ENCODE measurements around the gene ULK1. TPM values are rescaled to one million over a fixed set of nuclear protein-coding genes. Genes with fewer than 3 reads are reported as not detected.

ULK1 gene
- total RNA-seq, 1 experiment from 2014 or later: 67.8 TPM

GRCh38 chr12:131905630-131906091 lies 11.2 kb downstream of the ULK1 start:
- CTCF ChIA-PET: interaction anchor here (0.9 kb wide), 1 partner anchor 10 kb away, joined by 4 read pairs; no protein-coding TSS in a partner anchor
- POLR2A ChIA-PET: no interaction called here
- Mint-ChIP-seq H3K9me3 (no peaks in the 10 kb centered on the region), H3K4me3 (no peak overlapping the region), H3K27me3 (ENCODE audit: low read depth) (no peaks in the 10 kb centered on the region), H3K4me1 (0 out of 2 replicates have a peak, but pooled peaks cover 3% of the 10 kb centered on the region), H3K36me3 (no peaks in the 10 kb centered on the region), H3K27ac (0 out of 2 replicates have a peak overlapping the region, but pooled peaks have one; percentile 36)
- DNase-seq (ENCODE audit: low spot score) (no peak), ATAC-seq (no peak)
- TF ChIP-seq NR2C2 (CRISPR knock-in tag; IDR thresholded peaks at IDR 0.05) (no peak), ZNF263 (CRISPR knock-in tag; IDR thresholded peaks at IDR 0.05; ENCODE audit: low read depth) (no peak), EMX1 (CRISPR knock-in tag; IDR thresholded peaks at IDR 0.05) (no peak), TCF7 (CRISPR knock-in tag; IDR thresholded peaks at IDR 0.05; ENCODE audit: low read depth) (no peak), ELF4 (CRISPR knock-in tag; IDR thresholded peaks at IDR 0.05; ENCODE audit: low read depth) (no peak), NR1H2 (CRISPR knock-in tag; IDR thresholded peaks at IDR 0.05) (no peak), E2F4 (CRISPR knock-in tag; IDR thresholded peaks at IDR 0.05; ENCODE audit: borderline replicate concordance, low read depth) (no peak), NR3C1 (CRISPR knock-in tag; conservative IDR thresholded peaks at IDR 0.05; ENCODE audit: low read depth) (no peak), MXD4 (CRISPR knock-in tag; IDR thresholded peaks at IDR 0.05; ENCODE audit: borderline replicate concordance) (no peak), ZNF425 (CRISPR knock-in tag; conservative IDR thresholded peaks at IDR 0.05) (no peak), E2F1 (CRISPR knock-in tag; IDR thresholded peaks at IDR 0.05) (no peak), FOXK1 (CRISPR knock-in tag; IDR thresholded peaks at IDR 0.05) (no peak), CTCF (IDR thresholded peaks at IDR 0.05) (no peak), NFATC4 (CRISPR knock-in tag; IDR thresholded peaks at IDR 0.05) (no peak), GTF2I (CRISPR knock-in tag; conservative IDR thresholded peaks at IDR 0.05) (no peak), ATF1 (CRISPR knock-in tag; IDR thresholded peaks at IDR 0.05) (no peak), SOX15 (CRISPR knock-in tag; IDR thresholded peaks at IDR 0.05) (no peak), ATF3 (CRISPR knock-in tag; conservative IDR thresholded peaks at IDR 0.05) (no peak)

GRCh38 chr12:131907379-131908091 lies 13.1 kb downstream of the ULK1 start:
- no peak overlapping the region for H3K4me3 Mint-ChIP-seq
- H3K27ac Mint-ChIP-seq: no peak overlapping the region
- DNase-seq (ENCODE audit: low spot score) (no peak), ATAC-seq (no peak)
- ChIA-PET CTCF (no interaction called here), POLR2A (no interaction called here)
- peaks cover 7% of the 10 kb centered on the region; the same call in 1 of the 2 replicates for H3K36me3 Mint-ChIP-seq
- no peaks in the 10 kb centered on the region for H3K4me1 Mint-ChIP-seq
- no peaks in the 10 kb centered on the region for H3K27me3 Mint-ChIP-seq (ENCODE audit: low read depth)
- H3K9me3 Mint-ChIP-seq: no peaks in the 10 kb centered on the region
- TF ChIP-seq ZNF532 (CRISPR knock-in tag; IDR thresholded peaks at IDR 0.05; ENCODE audit: borderline replicate concordance): no peak
- TF ChIP-seq USF2 (CRISPR knock-in tag; IDR thresholded peaks at IDR 0.05): no peak
- TF ChIP-seq E2F1 (CRISPR knock-in tag; IDR thresholded peaks at IDR 0.05): no peak
